HepG2 (cell line): ENCODE results near the gene PPP1R1B. TPM values are rescaled to one million over a fixed set of nuclear protein-coding genes. Genes with fewer than 3 reads are reported as not detected.
A peak's percentile ranks its signal among the peaks of the same experiment; 100 is the strongest.

ENCODE experiments used
- ESRRA ChIP-seq: sonication (generic); formaldehyde crosslinking; IDR thresholded peaks from 2 replicates; pipeline ENCODE4 v1.5.1; 2020; ENCODE audit warnings: mild to moderate bottlenecking, low read depth, missing genetic modification reagents
- GATA4 ChIP-seq: sonication (generic); IDR thresholded peaks from 2 replicates; pipeline ENCODE4 v1.6.1; 2016; ENCODE audit warnings: antibody characterized with exemption, low read depth, borderline replicate concordance
- REPIN1 ChIP-seq: sonication (generic); formaldehyde crosslinking; IDR thresholded peaks from 2 replicates; pipeline ENCODE4 v1.8.0; 2022; ENCODE audit warnings: missing genetic modification reagents, low read depth, mild to moderate bottlenecking, borderline replicate concordance
- SETDB1 ChIP-seq: sonication (generic); formaldehyde crosslinking; IDR thresholded peaks from 2 replicates; pipeline ENCODE4 v1.5.1; 2020; ENCODE audit warnings: missing genetic modification reagents, mild to moderate bottlenecking, borderline replicate concordance
- SMAD3 ChIP-seq: sonication (generic); formaldehyde crosslinking; IDR thresholded peaks from 2 replicates; pipeline ENCODE4 v1.4.0; 2020; ENCODE audit warnings: missing genetic modification reagents
- SPEN ChIP-seq: sonication (generic); formaldehyde crosslinking; IDR thresholded peaks from 2 replicates; pipeline ENCODE4 v1.5.1; 2020; ENCODE audit warnings: low read depth, mild to moderate bottlenecking, missing genetic modification reagents
- TARDBP ChIP-seq: sonication (generic); formaldehyde crosslinking; IDR thresholded peaks from 2 replicates; pipeline ENCODE4 v1.8.0; 2022; ENCODE audit warnings: mild to moderate bottlenecking, missing genetic modification reagents
- TOE1 ChIP-seq: sonication (generic); formaldehyde crosslinking; IDR thresholded peaks from 2 replicates; pipeline ENCODE4 v1.4.0; 2020; ENCODE audit warnings: mild to moderate bottlenecking, missing genetic modification reagents
- ZMYM4 ChIP-seq: sonication (generic); formaldehyde crosslinking; IDR thresholded peaks from 2 replicates; pipeline ENCODE4 v1.8.1; 2023; ENCODE audit warnings: mild to moderate bottlenecking, missing genetic modification reagents
- ZNF280B ChIP-seq: sonication (generic); formaldehyde crosslinking; IDR thresholded peaks from 2 replicates; pipeline ENCODE4 v1.5.0; 2020; ENCODE audit warnings: missing genetic modification reagents, mild to moderate bottlenecking, borderline replicate concordance
- ZNF3 ChIP-seq: IDR thresholded peaks from 2 replicates; pipeline ENCODE4 v1.7.0; 2017; ENCODE audit warnings: inconsistent platforms
- ZNF33B ChIP-seq: sonication (generic); formaldehyde crosslinking; IDR thresholded peaks from 2 replicates; pipeline ENCODE4 v1.5.1; 2020; ENCODE audit warnings: mild to moderate bottlenecking, missing genetic modification reagents
- ZNF431 ChIP-seq: sonication (generic); formaldehyde crosslinking; IDR thresholded peaks from 2 replicates; pipeline ENCODE4 v1.9.0; 2022; ENCODE audit warnings: missing genetic modification reagents, low read depth, mild to moderate bottlenecking, borderline replicate concordance
- ZNF44 ChIP-seq: sonication (generic); formaldehyde crosslinking; IDR thresholded peaks from 2 replicates; pipeline ENCODE4 v1.5.1; 2020; ENCODE audit warnings: mild to moderate bottlenecking, missing genetic modification reagents
- ZNF644 ChIP-seq: IDR thresholded peaks from 2 replicates; pipeline ENCODE4 v1.6.1; 2016; ENCODE audit warnings: low read depth
- ZNF761 ChIP-seq: sonication (generic); formaldehyde crosslinking; conservative IDR thresholded peaks from 2 replicates; pipeline ENCODE4 v1.4.0; 2020; ENCODE audit warnings: mild to moderate bottlenecking, missing genetic modification reagents
- polyA plus RNA-seq, 8 experiments: library from polyadenylated mRNA; depleted of rRNA in 3 of 8; stranded (reverse) in 7 of 8; unstranded in 1 of 8; fragments of >200 nt; fragmentation: Illumina TruSeq in 4 of 8; extraction: Trizol in 4 of 8; gene quantifications; 2 replicates each; pipeline versions ENCODE4 v1.2.1 to v1.2.3, GENCODE V29; 2011 to 2016; ENCODE audit warnings: low read depth in 4 of 8, missing spikeins in 1 of 8, mixed read lengths in 1 of 8; ENCODE audit not compliant: insufficient read depth in 1 of 8
- total RNA-seq, 5 experiments: library from RNA; depleted of rRNA; stranded (reverse); fragments of >200 nt; fragmentation: Illumina TruSeq; extraction: Trizol; gene quantifications; 2 replicates each; pipeline ENCODE4 v1.2.3, GENCODE V29; 2016; ENCODE audit warnings: low read depth in 1 of 5
- TF ChIP-seq, protein P1 (sequence below): sonication (generic); formaldehyde crosslinking; IDR thresholded peaks from 2 replicates; pipeline ENCODE4 v1.4.0; 2020; ENCODE audit warnings: missing genetic modification reagents
- TF ChIP-seq, protein P2 (sequence below): sonication (generic); formaldehyde crosslinking; IDR thresholded peaks from 2 replicates; pipeline ENCODE4; 2020; ENCODE audit warnings: missing genetic modification reagents, mild to moderate bottlenecking, borderline replicate concordance
- TF ChIP-seq, protein P3 (sequence below): sonication (generic); formaldehyde crosslinking; IDR thresholded peaks from 2 replicates; pipeline ENCODE4 v1.4.0; 2020; ENCODE audit warnings: missing genetic modification reagents, borderline replicate concordance

The PPP1R1B gene
- total and polyA plus RNA-seq, 2 of the 13 experiments (the other 11 are each of a cell fraction or from before 2014, with no cell fraction given) = 0.08 TPM; not detected in 1

DNA sequence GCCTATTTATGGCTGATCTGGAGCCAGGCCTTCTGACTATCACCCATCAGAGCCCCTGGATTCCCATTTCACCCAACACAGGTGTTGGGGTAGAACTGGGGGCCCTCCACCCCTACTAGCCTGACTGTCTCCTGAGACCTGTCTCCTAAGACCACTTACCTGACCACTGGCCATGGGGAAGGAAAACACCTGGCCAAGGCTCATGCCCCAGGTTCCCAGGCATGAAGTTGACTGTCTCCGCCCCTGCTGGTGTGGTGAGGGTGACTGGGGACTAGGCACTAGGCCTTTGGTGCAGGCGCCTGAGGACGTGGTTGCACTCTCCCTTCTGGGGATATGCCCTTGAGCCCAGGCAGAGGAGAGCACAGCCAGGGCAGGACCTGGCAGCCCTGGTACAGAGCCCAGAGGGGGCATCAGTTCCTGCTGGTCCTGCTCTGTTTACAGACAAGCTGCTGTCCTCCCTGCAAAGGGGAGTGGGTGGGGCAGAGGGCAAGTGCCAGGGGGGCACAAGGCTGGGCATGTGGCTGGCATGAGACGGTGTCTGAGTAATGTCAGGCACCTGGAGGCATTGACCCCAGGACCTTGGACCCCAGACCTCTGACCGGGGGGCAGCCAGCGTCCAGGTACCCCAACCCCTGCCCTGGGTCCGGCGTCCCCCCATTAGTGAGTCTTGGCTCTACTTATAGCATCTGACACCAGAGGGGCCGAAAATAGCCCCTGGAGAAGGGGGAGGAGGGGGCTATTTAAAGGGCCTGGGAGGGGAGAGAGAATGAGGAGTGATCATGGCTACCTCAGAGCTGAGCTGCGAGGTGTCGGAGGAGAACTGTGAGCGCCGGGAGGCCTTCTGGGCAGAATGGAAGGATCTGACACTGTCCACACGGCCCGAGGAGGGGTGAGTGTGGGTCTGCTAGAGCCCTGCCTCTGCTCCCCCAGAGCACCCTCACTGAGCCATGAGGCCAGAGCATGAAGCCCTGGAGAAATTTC is 38.1 kb downstream of the PPP1R1B start, which contains the start of gene TCAP (continued):
- TF ChIP-seq ZMYM4 (CRISPR knock-in tag) = no peak
- no peak for TF ChIP-seq ESRRA (CRISPR knock-in tag)
- TF ChIP-seq SETDB1 (CRISPR knock-in tag) = no peak
- no peak for TF ChIP-seq ZNF431 (CRISPR knock-in tag)
- no peak for TF ChIP-seq ZNF3 (CRISPR knock-in tag)
- no peak for TF ChIP-seq TARDBP
- TF ChIP-seq REPIN1 (CRISPR knock-in tag) = no peak
- TF ChIP-seq, protein P1, sequence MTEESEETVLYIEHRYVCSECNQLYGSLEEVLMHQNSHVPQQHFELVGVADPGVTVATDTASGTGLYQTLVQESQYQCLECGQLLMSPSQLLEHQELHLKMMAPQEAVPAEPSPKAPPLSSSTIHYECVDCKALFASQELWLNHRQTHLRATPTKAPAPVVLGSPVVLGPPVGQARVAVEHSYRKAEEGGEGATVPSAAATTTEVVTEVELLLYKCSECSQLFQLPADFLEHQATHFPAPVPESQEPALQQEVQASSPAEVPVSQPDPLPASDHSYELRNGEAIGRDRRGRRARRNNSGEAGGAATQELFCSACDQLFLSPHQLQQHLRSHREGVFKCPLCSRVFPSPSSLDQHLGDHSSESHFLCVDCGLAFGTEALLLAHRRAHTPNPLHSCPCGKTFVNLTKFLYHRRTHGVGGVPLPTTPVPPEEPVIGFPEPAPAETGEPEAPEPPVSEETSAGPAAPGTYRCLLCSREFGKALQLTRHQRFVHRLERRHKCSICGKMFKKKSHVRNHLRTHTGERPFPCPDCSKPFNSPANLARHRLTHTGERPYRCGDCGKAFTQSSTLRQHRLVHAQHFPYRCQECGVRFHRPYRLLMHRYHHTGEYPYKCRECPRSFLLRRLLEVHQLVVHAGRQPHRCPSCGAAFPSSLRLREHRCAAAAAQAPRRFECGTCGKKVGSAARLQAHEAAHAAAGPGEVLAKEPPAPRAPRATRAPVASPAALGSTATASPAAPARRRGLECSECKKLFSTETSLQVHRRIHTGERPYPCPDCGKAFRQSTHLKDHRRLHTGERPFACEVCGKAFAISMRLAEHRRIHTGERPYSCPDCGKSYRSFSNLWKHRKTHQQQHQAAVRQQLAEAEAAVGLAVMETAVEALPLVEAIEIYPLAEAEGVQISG (CRISPR knock-in tag) = no peak
- no peak for TF ChIP-seq ZNF644 (CRISPR knock-in tag)
- TF ChIP-seq, protein P2, sequence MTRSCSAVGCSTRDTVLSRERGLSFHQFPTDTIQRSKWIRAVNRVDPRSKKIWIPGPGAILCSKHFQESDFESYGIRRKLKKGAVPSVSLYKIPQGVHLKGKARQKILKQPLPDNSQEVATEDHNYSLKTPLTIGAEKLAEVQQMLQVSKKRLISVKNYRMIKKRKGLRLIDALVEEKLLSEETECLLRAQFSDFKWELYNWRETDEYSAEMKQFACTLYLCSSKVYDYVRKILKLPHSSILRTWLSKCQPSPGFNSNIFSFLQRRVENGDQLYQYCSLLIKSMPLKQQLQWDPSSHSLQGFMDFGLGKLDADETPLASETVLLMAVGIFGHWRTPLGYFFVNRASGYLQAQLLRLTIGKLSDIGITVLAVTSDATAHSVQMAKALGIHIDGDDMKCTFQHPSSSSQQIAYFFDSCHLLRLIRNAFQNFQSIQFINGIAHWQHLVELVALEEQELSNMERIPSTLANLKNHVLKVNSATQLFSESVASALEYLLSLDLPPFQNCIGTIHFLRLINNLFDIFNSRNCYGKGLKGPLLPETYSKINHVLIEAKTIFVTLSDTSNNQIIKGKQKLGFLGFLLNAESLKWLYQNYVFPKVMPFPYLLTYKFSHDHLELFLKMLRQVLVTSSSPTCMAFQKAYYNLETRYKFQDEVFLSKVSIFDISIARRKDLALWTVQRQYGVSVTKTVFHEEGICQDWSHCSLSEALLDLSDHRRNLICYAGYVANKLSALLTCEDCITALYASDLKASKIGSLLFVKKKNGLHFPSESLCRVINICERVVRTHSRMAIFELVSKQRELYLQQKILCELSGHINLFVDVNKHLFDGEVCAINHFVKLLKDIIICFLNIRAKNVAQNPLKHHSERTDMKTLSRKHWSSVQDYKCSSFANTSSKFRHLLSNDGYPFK (CRISPR knock-in tag) = no peak
- TF ChIP-seq ZNF280B (CRISPR knock-in tag) = peak; percentile 60
- TF ChIP-seq TOE1 (CRISPR knock-in tag) = no peak
- no peak for TF ChIP-seq ZNF44
- no peak for TF ChIP-seq GATA4
- no peak for TF ChIP-seq ZNF761
- TF ChIP-seq SPEN (CRISPR knock-in tag) = no peak
- TF ChIP-seq, protein P3, sequence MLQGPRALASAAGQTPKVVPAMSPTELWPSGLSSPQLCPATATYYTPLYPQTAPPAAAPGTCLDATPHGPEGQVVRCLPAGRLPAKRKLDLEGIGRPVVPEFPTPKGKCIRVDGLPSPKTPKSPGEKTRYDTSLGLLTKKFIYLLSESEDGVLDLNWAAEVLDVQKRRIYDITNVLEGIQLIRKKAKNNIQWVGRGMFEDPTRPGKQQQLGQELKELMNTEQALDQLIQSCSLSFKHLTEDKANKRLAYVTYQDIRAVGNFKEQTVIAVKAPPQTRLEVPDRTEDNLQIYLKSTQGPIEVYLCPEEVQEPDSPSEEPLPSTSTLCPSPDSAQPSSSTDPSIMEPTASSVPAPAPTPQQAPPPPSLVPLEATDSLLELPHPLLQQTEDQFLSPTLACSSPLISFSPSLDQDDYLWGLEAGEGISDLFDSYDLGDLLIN (CRISPR knock-in tag) = 0 out of 2 replicates have a peak, but pooled peaks have one; percentile 29
- TF ChIP-seq SMAD3 = no peak
- TF ChIP-seq ZNF33B = no peak
